ENCODE data around the gene PEAR1. TPM values are rescaled to one million over a fixed set of nuclear protein-coding genes. Genes with fewer than 3 reads are reported as not detected.
A peak's percentile ranks its signal among the peaks of the same experiment; 100 is the strongest.

PEAR1 gene
- 1 to 10 TPM; 2.0 to 2.9 TPM for total RNA-seq
- long read RNA-seq, partial matches to known transcripts = 2 of 4 reads
- long read RNA-seq, other reads (novel, unspliced or antisense) = 2 of 4 reads

GRCh38 chr1:156893048-156893953, at the start of gene PEAR1:
PEAR1 (plus strand) TSS chr1:156893718; CDS start chr1:156903927, 10,209 bp downstream.
- intact Hi-C loops (cut with DNase I, micrococcal nuclease) = no loop called here
- ATAC-seq (no peak), DNase-seq (peak in 1 of 2 donors; percentile 27)

DNA sequence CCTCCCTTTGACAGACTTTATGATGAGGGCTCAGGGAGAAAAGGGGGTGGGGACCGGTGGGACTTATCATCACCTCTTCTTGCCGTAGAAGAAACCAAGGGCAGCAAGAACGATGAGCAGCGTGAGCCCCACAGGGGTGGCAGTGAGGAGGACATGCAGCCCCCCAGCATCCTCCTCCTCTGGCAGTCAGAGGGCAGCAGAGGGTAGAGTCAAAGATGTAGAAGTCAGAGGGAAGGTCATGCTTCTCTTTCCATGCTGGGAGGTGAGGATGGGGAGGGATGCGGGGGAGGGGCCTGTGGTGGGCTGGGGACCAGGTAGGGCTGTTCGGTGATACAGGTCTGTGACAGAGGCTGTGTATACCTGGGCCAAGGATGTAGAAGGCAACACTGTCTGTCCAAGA, 49.4 kb upstream of the PEAR1 start:
- ATAC-seq = no peak
- intact Hi-C loops (cut with DNase I, micrococcal nuclease) = no loop called here
- DNase-seq = no peak

GRCh38 chr1:156844638-156845037, 48.9 kb upstream of the PEAR1 start:
- ATAC-seq = no peak
- intact Hi-C loops (cut with DNase I, micrococcal nuclease) = no loop called here
- DNase-seq = no peak

GRCh38 chr1:156845055-156845952, 48.2 kb upstream of the PEAR1 start:
- no peak for ATAC-seq
- intact Hi-C loops (cut with DNase I, micrococcal nuclease) = no loop called here
- no peak for DNase-seq

DNA sequence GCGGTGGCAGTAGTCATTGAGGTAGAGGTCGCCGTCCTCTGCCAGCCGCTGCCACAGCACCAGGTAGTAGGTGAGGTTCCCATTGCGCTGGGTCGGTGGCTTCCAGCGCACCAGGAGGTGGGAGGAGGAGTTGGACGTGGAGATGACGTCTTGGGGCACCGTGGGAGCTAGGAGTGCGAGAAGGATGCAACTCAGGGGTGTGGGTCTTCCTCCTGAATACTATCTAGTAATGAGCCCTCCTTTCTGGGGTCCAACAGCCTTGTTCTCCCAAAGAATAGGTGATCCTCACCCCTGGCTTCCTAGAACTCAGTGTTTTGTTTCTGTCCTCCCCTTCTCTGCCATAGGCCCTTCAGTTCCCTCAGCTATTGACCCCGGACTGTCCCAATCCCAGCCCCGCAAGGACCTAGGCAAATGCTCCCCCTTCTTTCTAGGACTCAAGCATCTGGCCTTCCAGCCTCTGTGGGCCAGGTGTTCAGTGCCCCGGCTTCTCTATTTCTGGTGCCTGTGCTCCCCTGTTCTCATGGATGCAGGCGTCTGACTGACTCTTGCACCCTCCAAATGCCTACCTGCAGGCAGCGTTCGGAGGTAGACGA, 47.5 kb upstream of the PEAR1 start:
- intact Hi-C loops (cut with DNase I, micrococcal nuclease) = no loop called here
- DNase-seq = no peak
- no peak for ATAC-seq

DNA sequence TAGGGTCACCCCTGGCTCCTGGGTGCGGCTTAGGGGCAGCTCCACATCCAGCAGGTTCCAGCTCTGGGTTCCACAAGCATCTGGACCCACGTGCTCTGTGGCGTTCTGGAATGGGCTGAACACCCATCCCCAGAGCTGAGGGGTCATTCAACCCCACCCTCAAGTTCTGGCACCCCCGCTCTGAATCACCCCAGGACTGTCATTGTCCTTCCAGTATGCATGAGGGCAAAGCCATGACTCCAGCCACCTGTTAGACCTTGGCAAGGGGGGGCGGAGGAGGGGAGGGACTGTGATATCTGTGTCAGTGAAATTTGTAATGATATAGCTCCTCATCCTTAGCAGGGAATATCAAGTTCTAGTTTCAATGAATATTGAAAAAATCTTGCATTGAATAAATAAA, 46.9 kb upstream of the PEAR1 start:
- intact Hi-C loops (cut with DNase I, micrococcal nuclease) = no loop called here
- no peak for DNase-seq
- no peak for ATAC-seq

GRCh38 chr1:156847591-156848460, 45.7 kb upstream of the PEAR1 start:
- DNase-seq (no peak), ATAC-seq (no peak)
- intact Hi-C loops (cut with DNase I, micrococcal nuclease) = no loop called here

- DNase-seq (peak in 1 of 2 donors; percentile 69), ATAC-seq (peak; percentile 72)
- intact Hi-C loops (cut with DNase I, micrococcal nuclease) = no loop called here
Observed at GRCh38 chr1:156848461-156849150, 44.9 kb upstream of the PEAR1 start.

DNA sequence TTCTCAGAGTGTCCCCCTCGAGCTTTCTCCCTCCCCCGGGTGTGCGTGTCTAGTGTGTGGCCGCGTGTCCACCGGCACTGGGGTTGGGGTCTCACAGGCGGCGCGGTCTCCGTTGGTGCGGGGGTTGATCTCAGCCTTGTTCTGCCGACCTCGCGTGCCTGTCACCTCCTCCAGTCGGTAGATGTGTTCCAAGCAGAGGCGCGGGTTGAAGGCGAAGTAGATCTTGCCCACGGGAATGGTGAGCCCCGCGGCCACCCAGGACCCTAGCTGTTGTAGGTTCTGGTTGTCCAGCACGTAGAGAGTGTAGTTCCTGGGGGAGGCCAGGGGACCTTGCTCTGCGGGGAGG, 44.4 kb upstream of the PEAR1 start:
- DNase-seq (no peak), ATAC-seq (no peak)
- intact Hi-C loops (cut with DNase I, micrococcal nuclease) = no loop called here

GRCh38 chr1:156851779-156852417, 41.6 kb upstream of the PEAR1 start:
- peak; percentile 38 for ATAC-seq
- no peak for DNase-seq
- intact Hi-C loops (cut with DNase I, micrococcal nuclease) = no loop called here

DNA sequence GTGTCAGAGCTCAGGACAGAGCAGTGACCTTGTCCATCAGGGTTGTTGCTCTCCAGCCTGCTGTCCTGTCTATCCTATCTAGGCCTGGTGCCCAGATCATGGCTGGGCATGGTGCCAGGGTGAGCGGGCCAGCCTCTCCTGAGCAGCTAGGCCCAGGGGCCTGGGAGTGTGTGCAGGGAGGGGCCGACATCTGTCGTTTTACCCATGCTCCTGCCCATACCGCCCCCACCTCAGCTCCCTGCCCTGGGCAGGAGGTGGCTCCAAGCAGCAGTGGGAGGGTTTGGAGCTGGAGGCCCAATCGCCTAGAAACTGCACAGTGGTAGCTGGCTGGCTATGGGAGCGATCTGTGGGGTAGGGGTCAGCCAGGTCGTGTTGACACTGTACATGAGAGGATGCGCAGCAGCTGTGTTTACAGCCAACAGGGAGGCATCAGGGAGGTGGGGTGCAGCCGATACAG, 41.1 kb upstream of the PEAR1 start:
- peak in 1 of 2 donors; percentile 58 for DNase-seq
- intact Hi-C loops (cut with DNase I, micrococcal nuclease) = no loop called here
- ATAC-seq = peak; percentile 76

DNA sequence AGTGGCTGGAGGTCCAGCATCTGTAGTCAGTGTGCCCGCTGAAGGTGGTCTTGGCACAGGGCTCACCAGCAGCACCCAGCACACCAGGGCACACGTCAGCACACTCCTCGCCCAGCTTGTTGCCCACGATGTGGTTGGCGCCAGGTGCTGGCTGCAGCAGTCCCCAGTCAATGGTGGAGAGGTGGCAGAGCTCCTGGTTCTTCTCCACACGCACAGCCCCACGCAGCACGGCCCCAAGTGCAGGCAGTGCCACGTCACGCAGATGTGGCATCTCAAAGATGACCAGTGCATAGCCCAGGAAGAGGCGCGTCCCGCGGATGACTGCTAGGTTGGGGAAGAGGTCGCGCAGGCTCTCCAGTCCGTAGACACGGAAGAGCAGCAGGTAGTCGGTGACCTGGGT, 39.8 kb upstream of the PEAR1 start:
- ATAC-seq (no peak), DNase-seq (no peak)
- intact Hi-C loops (cut with DNase I, micrococcal nuclease) = no loop called here

- ATAC-seq (no peak), DNase-seq (no peak)
- intact Hi-C loops (cut with DNase I, micrococcal nuclease) = no loop called here
Observed at GRCh38 chr1:156854634-156855033, 38.9 kb upstream of the PEAR1 start.

GRCh38 chr1:156856282-156856785, 37.2 kb upstream of the PEAR1 start:
- intact Hi-C loops (cut with DNase I, micrococcal nuclease) = no loop called here
- DNase-seq (no peak), ATAC-seq (no peak)

DNA sequence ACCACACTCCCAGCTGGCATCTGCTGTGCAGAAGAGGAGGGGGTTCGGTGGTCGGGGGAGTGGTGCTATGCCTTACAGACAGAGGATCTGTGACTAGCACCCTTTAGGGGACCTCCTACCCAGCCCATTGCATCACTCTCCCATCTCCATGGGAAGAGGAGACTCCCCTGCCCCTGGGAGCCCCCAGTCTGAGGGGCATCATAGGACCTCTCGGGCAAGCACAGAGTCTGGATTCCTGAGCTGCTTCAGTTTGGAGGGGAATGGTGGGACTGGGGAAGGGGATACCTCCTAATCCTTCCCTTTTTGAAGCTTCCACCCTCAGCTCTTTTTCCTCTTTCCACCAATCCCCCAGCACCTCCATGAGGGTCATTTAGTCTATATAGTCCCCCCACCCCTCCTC, 36.0 kb upstream of the PEAR1 start:
- DNase-seq = no peak
- intact Hi-C loops (cut with DNase I, micrococcal nuclease) = no loop called here

GRCh38 chr1:156858555-156858956, 35.0 kb upstream of the PEAR1 start:
- ATAC-seq (no peak), DNase-seq (no peak)
- intact Hi-C loops (cut with DNase I, micrococcal nuclease) = no loop called here

More for the DNA sequence above, 36.0 kb upstream of the PEAR1 start:
- ATAC-seq = no peak

- DNase-seq = no peak
- ATAC-seq = no peak
- intact Hi-C loops (cut with DNase I, micrococcal nuclease) = no loop called here
Observed at GRCh38 chr1:156858959-156859522, 34.5 kb upstream of the PEAR1 start, which contains the start of gene INSRR. INSRR (minus strand) TSS chr1:156859117; CDS start chr1:156858621, 496 bp downstream.

Measured in left colon (tissue), 2 donors.